Measurements from ENCODE around the gene HSD17B4. TPM values are rescaled to one million over a fixed set of nuclear protein-coding genes. Genes with fewer than 3 reads are reported as not detected.

The HSD17B4 gene
- total and polyA plus RNA-seq, 2 of the 13 experiments (the other 11 are each of a cell fraction or from before 2014, with no cell fraction given): 178 to 399 TPM

DNA sequence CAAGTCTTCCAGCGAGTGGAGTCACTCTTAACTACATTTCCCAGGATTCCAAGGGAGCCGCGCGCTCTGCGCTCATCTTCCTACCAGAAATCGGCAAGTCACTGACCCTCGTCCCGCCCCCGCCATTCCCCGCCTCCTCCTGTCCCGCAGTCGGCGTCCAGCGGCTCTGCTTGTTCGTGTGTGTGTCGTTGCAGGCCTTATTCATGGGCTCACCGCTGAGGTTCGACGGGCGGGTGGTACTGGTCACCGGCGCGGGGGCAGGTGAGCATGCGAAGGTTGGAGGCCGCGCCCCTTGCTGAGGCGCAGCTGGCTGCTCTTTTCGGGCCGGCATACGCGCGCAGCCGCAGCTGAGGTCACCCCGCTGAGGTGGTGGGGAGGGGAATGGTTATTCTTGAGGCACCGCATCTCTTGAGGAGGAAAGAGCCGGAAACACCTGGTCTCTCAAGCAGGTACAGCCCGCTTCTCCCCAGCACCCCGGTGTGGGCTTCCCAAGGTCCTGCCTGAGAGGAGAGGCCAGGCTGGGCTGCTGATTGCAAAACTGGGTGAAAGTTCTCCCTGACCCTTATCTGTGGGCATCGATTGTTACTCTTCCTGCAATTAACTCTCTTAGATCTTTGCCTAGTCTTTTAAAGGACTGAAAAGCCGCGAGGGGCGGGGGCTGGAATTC lies at the start of gene HSD17B4 (continued):
- TF ChIP-seq, protein P1, sequence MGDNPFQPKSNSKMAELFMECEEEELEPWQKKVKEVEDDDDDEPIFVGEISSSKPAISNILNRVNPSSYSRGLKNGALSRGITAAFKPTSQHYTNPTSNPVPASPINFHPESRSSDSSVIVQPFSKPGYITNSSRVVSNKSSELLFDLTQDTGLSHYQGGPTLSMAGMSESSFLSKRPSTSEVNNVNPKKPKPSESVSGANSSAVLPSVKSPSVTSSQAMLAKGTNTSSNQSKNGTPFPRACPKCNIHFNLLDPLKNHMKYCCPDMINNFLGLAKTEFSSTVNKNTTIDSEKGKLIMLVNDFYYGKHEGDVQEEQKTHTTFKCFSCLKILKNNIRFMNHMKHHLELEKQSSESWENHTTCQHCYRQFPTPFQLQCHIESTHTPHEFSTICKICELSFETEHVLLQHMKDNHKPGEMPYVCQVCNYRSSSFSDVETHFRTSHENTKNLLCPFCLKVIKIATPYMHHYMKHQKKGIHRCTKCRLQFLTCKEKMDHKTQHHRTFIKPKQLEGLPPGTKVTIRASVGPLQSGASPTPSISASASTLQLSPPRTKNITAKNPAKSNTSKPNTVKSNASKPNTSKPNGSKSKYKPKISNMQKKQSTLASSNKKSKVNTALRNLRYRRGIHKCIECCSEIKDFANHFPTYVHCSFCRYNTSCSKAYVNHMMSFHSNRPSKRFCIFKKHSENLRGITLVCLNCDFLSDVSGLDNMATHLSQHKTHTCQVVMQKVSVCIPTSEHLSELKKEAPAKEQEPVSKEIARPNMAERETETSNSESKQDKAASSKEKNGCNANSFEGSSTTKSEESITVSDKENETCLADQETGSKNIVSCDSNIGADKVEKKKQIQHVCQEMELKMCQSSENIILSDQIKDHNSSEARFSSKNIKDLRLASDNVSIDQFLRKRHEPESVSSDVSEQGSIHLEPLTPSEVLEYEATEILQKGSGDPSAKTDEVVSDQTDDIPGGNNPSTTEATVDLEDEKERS (CRISPR knock-in tag; IDR thresholded peaks at IDR 0.05): peak; percentile 52; the same call in 1 of the 2 replicates
- TF ChIP-seq JUN (CRISPR knock-in tag; IDR thresholded peaks at IDR 0.05): peak; percentile 47; the same call in 1 of the 2 replicates
- TF ChIP-seq SOX6 (IDR thresholded peaks at IDR 0.05): no peak
- peak; percentile 96 for TF ChIP-seq SOX6 (CRISPR knock-in tag; IDR thresholded peaks at IDR 0.05)
- TF ChIP-seq PHF21A (CRISPR knock-in tag; IDR thresholded peaks at IDR 0.05): peak; percentile 94
- TF ChIP-seq YEATS2 (CRISPR knock-in tag; IDR thresholded peaks at IDR 0.05; ENCODE audit: borderline replicate concordance): no peak; the same call in 1 of the 2 replicates
- TF ChIP-seq FOXA3 (CRISPR knock-in tag; IDR thresholded peaks at IDR 0.05): peak; percentile 66
- TF ChIP-seq, protein P2, sequence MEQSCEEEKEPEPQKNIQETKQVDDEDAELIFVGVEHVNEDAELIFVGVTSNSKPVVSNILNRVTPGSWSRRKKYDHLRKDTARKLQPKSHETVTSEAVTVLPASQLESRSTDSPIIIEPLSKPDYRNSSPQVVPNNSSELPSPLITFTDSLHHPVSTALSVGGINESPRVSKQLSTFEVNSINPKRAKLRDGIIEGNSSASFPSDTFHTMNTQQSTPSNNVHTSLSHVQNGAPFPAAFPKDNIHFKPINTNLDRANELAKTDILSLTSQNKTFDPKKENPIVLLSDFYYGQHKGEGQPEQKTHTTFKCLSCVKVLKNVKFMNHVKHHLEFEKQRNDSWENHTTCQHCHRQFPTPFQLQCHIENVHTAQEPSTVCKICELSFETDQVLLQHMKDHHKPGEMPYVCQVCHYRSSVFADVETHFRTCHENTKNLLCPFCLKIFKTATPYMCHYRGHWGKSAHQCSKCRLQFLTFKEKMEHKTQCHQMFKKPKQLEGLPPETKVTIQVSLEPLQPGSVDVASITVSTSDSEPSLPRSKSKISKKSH (CRISPR knock-in tag; IDR thresholded peaks at IDR 0.05; ENCODE audit: borderline replicate concordance): peak; percentile 71
- peak; percentile 93; the same call in 1 of the 2 replicates for TF ChIP-seq ZNF615 (CRISPR knock-in tag; IDR thresholded peaks at IDR 0.05; ENCODE audit: borderline replicate concordance)
- TF ChIP-seq BCL6 (CRISPR knock-in tag; IDR thresholded peaks at IDR 0.05): peak; percentile 93
- TF ChIP-seq SRSF4 (IDR thresholded peaks at IDR 0.05; ENCODE audit: low read depth, low read length, poor library complexity, severe bottlenecking): no peak
- TF ChIP-seq ZNF570 (CRISPR knock-in tag; IDR thresholded peaks at IDR 0.05; ENCODE audit: borderline replicate concordance): no peak
- no peak; the same call in 1 of the 2 replicates for TF ChIP-seq ZNF230 (CRISPR knock-in tag; IDR thresholded peaks at IDR 0.05)
- TF ChIP-seq, protein P3, sequence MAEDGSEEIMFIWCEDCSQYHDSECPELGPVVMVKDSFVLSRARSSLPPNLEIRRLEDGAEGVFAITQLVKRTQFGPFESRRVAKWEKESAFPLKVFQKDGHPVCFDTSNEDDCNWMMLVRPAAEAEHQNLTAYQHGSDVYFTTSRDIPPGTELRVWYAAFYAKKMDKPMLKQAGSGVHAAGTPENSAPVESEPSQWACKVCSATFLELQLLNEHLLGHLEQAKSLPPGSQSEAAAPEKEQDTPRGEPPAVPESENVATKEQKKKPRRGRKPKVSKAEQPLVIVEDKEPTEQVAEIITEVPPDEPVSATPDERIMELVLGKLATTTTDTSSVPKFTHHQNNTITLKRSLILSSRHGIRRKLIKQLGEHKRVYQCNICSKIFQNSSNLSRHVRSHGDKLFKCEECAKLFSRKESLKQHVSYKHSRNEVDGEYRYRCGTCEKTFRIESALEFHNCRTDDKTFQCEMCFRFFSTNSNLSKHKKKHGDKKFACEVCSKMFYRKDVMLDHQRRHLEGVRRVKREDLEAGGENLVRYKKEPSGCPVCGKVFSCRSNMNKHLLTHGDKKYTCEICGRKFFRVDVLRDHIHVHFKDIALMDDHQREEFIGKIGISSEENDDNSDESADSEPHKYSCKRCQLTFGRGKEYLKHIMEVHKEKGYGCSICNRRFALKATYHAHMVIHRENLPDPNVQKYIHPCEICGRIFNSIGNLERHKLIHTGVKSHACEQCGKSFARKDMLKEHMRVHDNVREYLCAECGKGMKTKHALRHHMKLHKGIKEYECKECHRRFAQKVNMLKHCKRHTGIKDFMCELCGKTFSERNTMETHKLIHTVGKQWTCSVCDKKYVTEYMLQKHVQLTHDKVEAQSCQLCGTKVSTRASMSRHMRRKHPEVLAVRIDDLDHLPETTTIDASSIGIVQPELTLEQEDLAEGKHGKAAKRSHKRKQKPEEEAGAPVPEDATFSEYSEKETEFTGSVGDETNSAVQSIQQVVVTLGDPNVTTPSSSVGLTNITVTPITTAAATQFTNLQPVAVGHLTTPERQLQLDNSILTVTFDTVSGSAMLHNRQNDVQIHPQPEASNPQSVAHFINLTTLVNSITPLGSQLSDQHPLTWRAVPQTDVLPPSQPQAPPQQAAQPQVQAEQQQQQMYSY (CRISPR knock-in tag; IDR thresholded peaks at IDR 0.05): 0 out of 2 replicates have a peak, but pooled peaks have one; percentile 22
- TF ChIP-seq ZNF224 (CRISPR knock-in tag; IDR thresholded peaks at IDR 0.05): peak; percentile 4; the same call in 1 of the 2 replicates
- no peak for TF ChIP-seq MYNN (CRISPR knock-in tag; IDR thresholded peaks at IDR 0.05; ENCODE audit: low read depth)
- TF ChIP-seq ATF1 (CRISPR knock-in tag; IDR thresholded peaks at IDR 0.05): no peak; the same call in 1 of the 2 replicates
- no peak for TF ChIP-seq IKZF1 (IDR thresholded peaks at IDR 0.05)
- no peak for TF ChIP-seq ZC3H4 (CRISPR knock-in tag; IDR thresholded peaks at IDR 0.05; ENCODE audit: borderline replicate concordance)
- peak; percentile 64 for TF ChIP-seq PITX1 (CRISPR knock-in tag; IDR thresholded peaks at IDR 0.05)
